ENCODE measurements around the gene EFS. TPM values are rescaled to one million over a fixed set of nuclear protein-coding genes. Genes with fewer than 3 reads are reported as not detected.

The EFS gene
- polyA plus RNA-seq, 3 donors, result not detected

DNA sequence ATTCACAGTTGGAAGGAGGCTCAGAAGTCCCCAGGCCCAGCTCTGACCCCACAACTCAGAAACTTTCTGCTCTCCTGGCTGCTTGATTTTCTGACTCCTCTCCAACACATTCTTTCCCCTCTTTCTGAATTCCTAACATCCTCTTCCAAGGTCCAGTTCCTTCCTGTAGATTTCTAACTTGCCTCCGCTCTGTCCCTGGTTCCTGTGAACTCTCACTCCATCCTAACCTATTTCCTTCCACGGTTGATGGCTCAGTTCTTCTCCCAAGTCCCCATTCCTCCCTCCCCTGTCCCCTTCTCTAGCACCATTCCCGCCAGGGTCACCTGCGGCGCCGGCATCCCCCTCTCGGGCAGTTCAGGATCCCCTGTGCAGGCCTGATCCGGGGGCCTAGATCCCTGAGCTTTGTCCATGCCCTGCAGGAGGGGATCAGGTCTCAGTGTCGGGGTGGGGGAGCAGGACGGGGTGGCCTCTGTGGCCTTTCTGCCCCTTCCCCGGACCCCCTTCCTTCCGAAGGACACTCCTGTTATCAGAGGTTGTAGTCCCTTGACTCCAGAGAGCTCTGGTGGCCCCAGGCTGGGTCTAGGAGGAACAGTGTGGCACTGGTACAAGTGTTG, 6.3 kb downstream of the EFS start:
- Mint-ChIP-seq H3K4me3 (no peak overlapping the region), H3K27ac (no peak overlapping the region), H3K27me3 (ENCODE audit: low read depth in 3 of 3) (peaks cover 25 to 30% (median 29%) of the 10 kb centered on the region in 3 donors), H3K36me3 (no peaks in the 10 kb centered on the region), H3K9me3 (peaks cover 0 to 4% (median 0%) of the 10 kb centered on the region in 7 donors), H3K4me1 (no peaks in the 10 kb centered on the region)
- Histone ChIP-seq H3K27ac (ENCODE audit: low read depth in 1 of 2, low read length in 2 of 2) (no peak overlapping the region), H3K4me3 (replicated peaks in 1 of 3; ENCODE audit: low read depth in 2 of 3, low read length in 3 of 3) (no peak overlapping the region), H2AFZ (ENCODE audit: insufficient read depth, low read depth, low read length, poor library complexity, severe bottlenecking) (no peak overlapping the region), H3K9me3 (replicated peaks in 1 of 2; ENCODE audit: control insufficient read depth in 1 of 2, insufficient read depth in 1 of 2, low read length in 2 of 2) (peaks cover 0 to 5% of the 10 kb centered on the region in 2 donors), H3K9ac (ENCODE audit: insufficient read depth, low read length, poor library complexity, severe bottlenecking) (no peak overlapping the region), H4K20me1 (ENCODE audit: insufficient read depth, low read length) (no peaks in the 10 kb centered on the region), H3K4me2 (replicated peaks; ENCODE audit: extremely low read depth, low read length, poor library complexity, severe bottlenecking) (no peak overlapping the region), H3K36me3 (replicated peaks in 1 of 2; ENCODE audit: control insufficient read depth in 1 of 2, insufficient read depth in 2 of 2, low read length in 2 of 2) (no peaks in the 10 kb centered on the region), H3K79me2 (ENCODE audit: insufficient read depth, low read length) (no peaks in the 10 kb centered on the region), H3K4me1 (ENCODE audit: control insufficient read depth in 1 of 2, insufficient read depth in 2 of 2, low read length in 2 of 2) (no peaks in the 10 kb centered on the region), H3K27me3 (ENCODE audit: control insufficient read depth in 2 of 2, insufficient read depth in 2 of 2, low read length in 2 of 2) (peaks cover 9 to 36% of the 10 kb centered on the region in 2 donors)
- TF ChIP-seq, protein P1, sequence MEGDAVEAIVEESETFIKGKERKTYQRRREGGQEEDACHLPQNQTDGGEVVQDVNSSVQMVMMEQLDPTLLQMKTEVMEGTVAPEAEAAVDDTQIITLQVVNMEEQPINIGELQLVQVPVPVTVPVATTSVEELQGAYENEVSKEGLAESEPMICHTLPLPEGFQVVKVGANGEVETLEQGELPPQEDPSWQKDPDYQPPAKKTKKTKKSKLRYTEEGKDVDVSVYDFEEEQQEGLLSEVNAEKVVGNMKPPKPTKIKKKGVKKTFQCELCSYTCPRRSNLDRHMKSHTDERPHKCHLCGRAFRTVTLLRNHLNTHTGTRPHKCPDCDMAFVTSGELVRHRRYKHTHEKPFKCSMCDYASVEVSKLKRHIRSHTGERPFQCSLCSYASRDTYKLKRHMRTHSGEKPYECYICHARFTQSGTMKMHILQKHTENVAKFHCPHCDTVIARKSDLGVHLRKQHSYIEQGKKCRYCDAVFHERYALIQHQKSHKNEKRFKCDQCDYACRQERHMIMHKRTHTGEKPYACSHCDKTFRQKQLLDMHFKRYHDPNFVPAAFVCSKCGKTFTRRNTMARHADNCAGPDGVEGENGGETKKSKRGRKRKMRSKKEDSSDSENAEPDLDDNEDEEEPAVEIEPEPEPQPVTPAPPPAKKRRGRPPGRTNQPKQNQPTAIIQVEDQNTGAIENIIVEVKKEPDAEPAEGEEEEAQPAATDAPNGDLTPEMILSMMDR (IDR thresholded peaks at IDR 0.05), result no peak
- 95% methylated on average over 10 of the region's 12 CpGs for WGBS (ENCODE audit: insufficient coverage)
- DNase-seq, result no peak
- intact Hi-C loops (cut with micrococcal nuclease), result no loop called here

DNA sequence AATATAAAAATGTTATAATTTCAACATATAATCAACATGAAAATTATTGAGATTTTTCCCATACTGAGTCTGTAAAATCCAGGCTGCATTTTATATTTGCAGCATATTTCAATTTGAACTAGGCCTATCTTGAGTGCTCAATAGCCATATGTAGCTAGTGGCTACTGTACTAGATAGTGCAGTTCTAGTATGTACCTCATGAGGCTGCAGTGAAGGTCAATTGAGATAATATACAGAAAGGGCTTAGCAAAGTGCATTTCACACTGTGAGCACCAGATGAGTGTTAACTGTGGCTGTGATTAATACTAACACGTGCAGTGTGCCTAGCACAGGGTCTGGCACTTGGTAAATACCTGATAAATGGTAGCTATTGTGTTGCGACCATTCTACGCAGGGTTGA, 6.9 kb downstream of the EFS start:
- Mint-ChIP-seq H3K9me3 (peaks cover 0 to 5% (median 0%) of the 10 kb centered on the region in 7 donors), H3K4me1 (peaks cover under 1% of the 10 kb centered on the region), H3K27ac (no peak overlapping the region), H3K4me3 (no peak overlapping the region), H3K27me3 (ENCODE audit: low read depth in 3 of 3) (peaks cover 26 to 30% (median 30%) of the 10 kb centered on the region in 3 donors), H3K36me3 (peaks cover 0 to under 1% of the 10 kb centered on the region in 2 donors)
- Histone ChIP-seq H2AFZ (ENCODE audit: insufficient read depth, low read depth, low read length, poor library complexity, severe bottlenecking) (no peak overlapping the region), H3K27me3 (ENCODE audit: control insufficient read depth in 2 of 2, insufficient read depth in 2 of 2, low read length in 2 of 2) (peaks cover 15 to 37% of the 10 kb centered on the region in 2 donors), H3K4me3 (replicated peaks in 1 of 3; ENCODE audit: low read depth in 2 of 3, low read length in 3 of 3) (no peak overlapping the region), H3K9me3 (replicated peaks in 1 of 2; ENCODE audit: control insufficient read depth in 1 of 2, insufficient read depth in 1 of 2, low read length in 2 of 2) (peaks cover 0 to 11% of the 10 kb centered on the region in 2 donors), H3K79me2 (ENCODE audit: insufficient read depth, low read length) (no peaks in the 10 kb centered on the region), H3K36me3 (replicated peaks in 1 of 2; ENCODE audit: control insufficient read depth in 1 of 2, insufficient read depth in 2 of 2, low read length in 2 of 2) (no peaks in the 10 kb centered on the region), H3K4me2 (replicated peaks; ENCODE audit: extremely low read depth, low read length, poor library complexity, severe bottlenecking) (no peak overlapping the region), H3K27ac (ENCODE audit: low read depth in 1 of 2, low read length in 2 of 2) (no peak overlapping the region), H3K9ac (ENCODE audit: insufficient read depth, low read length, poor library complexity, severe bottlenecking) (no peak overlapping the region), H4K20me1 (ENCODE audit: insufficient read depth, low read length) (no peaks in the 10 kb centered on the region), H3K4me1 (ENCODE audit: control insufficient read depth in 1 of 2, insufficient read depth in 2 of 2, low read length in 2 of 2) (no peaks in the 10 kb centered on the region)
- DNase-seq, result no peak
- TF ChIP-seq, protein P1 (IDR thresholded peaks at IDR 0.05), result no peak
- intact Hi-C loops (cut with micrococcal nuclease), result no loop called here
- WGBS (ENCODE audit: insufficient coverage), result 92% methylated on average over 2 of the region's 3 CpGs

All from CD14-positive monocyte (primary cell).